Measurements from ENCODE around the gene RALGPS1. TPM values are rescaled to one million over a fixed set of nuclear protein-coding genes. Genes with fewer than 3 reads are reported as not detected.

The RALGPS1 gene
- total and polyA plus RNA-seq, 2 of the 8 experiments (the other 6 are each of a cell fraction or from before 2014, with no cell fraction given), result 20.0 to 23.5 TPM

- ChIA-PET POLR2A (ENCODE audit: partially characterized antibody) (no interaction called here), CTCF (ENCODE audit: partially characterized antibody) (interaction anchor here (0.6 kb wide), 1 partner anchor 105 kb away, joined by 3 read pairs; no protein-coding TSS in a partner anchor)
- WGBS, 2 experiments (ENCODE audit: extremely low coverage in 1 of 2, insufficient coverage in 1 of 2, insufficient read length in 1 of 2, insufficient replicate concordance in 2 of 2, low coverage in 1 of 2, low lambda C conversion rate in 2 of 2, missing lambda C conversion rate in 1 of 2), result 89% methylated on average over 1 of the region's 1 CpG; no CpG with 5 or more reads in 1 of the 2 experiments
Measured at GRCh38 chr9:127045148-127045547, 130.6 kb downstream of the RALGPS1 start.

More at GRCh38 chr9:127045148-127045547, 130.6 kb downstream of the RALGPS1 start:
- Histone ChIP-seq H3K4me3 (ENCODE audit: extremely low read depth in 1 of 4, insufficient read depth in 2 of 4, low read depth in 3 of 4, low read length in 4 of 4) (no peak overlapping the region), H3K36me3 (ENCODE audit: control insufficient read depth in 2 of 4, insufficient read depth in 4 of 4, low read length in 3 of 4) (no peaks in the 10 kb centered on the region), H2BK120ac (replicated peaks; ENCODE audit: low read depth, low read length) (no peak overlapping the region), H4K8ac (ENCODE audit: extremely low read depth, insufficient read depth, low read length) (no peak overlapping the region), H3K56ac (replicated peaks; ENCODE audit: insufficient read length, low read depth, low read length) (no peak overlapping the region), H2AK5ac (ENCODE audit: low read depth, low read length) (no peak overlapping the region), H3K9me3 (ENCODE audit: insufficient read depth in 2 of 2, low read depth in 1 of 2, low read length in 1 of 2) (no peaks in the 10 kb centered on the region), H3K4ac (replicated peaks; ENCODE audit: insufficient read length, low read depth, low read length) (no peak overlapping the region), H3K27me3 (replicated peaks in 1 of 4; ENCODE audit: control insufficient read depth in 3 of 4, extremely low read depth in 1 of 4, insufficient read depth in 3 of 4, low read length in 3 of 4) (no peaks in the 10 kb centered on the region), H4K20me1 (replicated peaks in 1 of 2; ENCODE audit: control insufficient read depth in 1 of 2, insufficient read depth in 2 of 2, low read length in 2 of 2) (no peaks in the 10 kb centered on the region), H3K9ac (replicated peaks in 1 of 4; ENCODE audit: extremely low read depth in 1 of 4, low read depth in 3 of 4, low read length in 3 of 4) (no peak overlapping the region), H4K91ac (replicated peaks; ENCODE audit: insufficient read length, low read length) (no peak overlapping the region), H3K23me2 (ENCODE audit: low read depth, low read length) (no peaks in the 10 kb centered on the region), H3K4me1 (replicated peaks in 1 of 4; ENCODE audit: control insufficient read depth in 3 of 4, insufficient read depth in 4 of 4, low read length in 3 of 4) (no peaks in the 10 kb centered on the region), H2BK5ac (ENCODE audit: low read depth, low read length) (no peak overlapping the region), H3K79me1 (ENCODE audit: low read depth, low read length) (no peaks in the 10 kb centered on the region), H3K23ac (ENCODE audit: insufficient read length) (no peak overlapping the region), H3K27ac (ENCODE audit: low read depth, low read length) (no peak overlapping the region), H2AFZ (ENCODE audit: low read length) (no peak overlapping the region), H2BK20ac (ENCODE audit: low read length) (no peak overlapping the region), H3K18ac (ENCODE audit: extremely low read depth, low read length) (no peak overlapping the region), H2BK12ac (ENCODE audit: low read depth, low read length) (no peak overlapping the region), H3K4me2 (ENCODE audit: insufficient read depth in 1 of 2, low read depth in 2 of 2, low read length in 2 of 2) (no peak overlapping the region), H3K79me2 (ENCODE audit: control insufficient read depth in 1 of 2, insufficient read depth in 2 of 2, low read length in 2 of 2) (no peaks in the 10 kb centered on the region), H3K14ac (ENCODE audit: insufficient read length) (no peak overlapping the region), H4K5ac (ENCODE audit: insufficient read length, low read depth, low read length) (no peak overlapping the region), H2BK15ac (ENCODE audit: low read length) (no peak overlapping the region)
- TF ChIP-seq, protein P1, sequence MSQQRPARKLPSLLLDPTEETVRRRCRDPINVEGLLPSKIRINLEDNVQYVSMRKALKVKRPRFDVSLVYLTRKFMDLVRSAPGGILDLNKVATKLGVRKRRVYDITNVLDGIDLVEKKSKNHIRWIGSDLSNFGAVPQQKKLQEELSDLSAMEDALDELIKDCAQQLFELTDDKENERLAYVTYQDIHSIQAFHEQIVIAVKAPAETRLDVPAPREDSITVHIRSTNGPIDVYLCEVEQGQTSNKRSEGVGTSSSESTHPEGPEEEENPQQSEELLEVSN (IDR thresholded peaks at IDR 0.05), result no peak
- TF ChIP-seq MAFK (IDR thresholded peaks at IDR 0.05; ENCODE audit: low read depth, low read length), result 0 out of 2 replicates have a peak, but pooled peaks have one; percentile 11
- no peak for DNase-seq (ENCODE audit: low read depth in 1 of 2, low spot score in 2 of 2)
- no peak for FAIRE-seq

Data from H1 (cell line).